GM12864 (cell line): ENCODE measurements around the gene CRYBB1.

Experiments used
- DNase-seq: peaks from one replicate; pipeline ENCODE4 v3.0.0-alpha.2; 2011; ENCODE audit warnings: low read depth
- H3K4me3 ChIP-seq: 2 replicates; pipeline ENCODE4 v1.5.1; 2011; ENCODE audit warnings: mild to moderate bottlenecking, low read depth, low read length, control low read depth
- TF ChIP-seq, protein P1 (sequence below): IDR thresholded peaks from 2 replicates; pipeline ENCODE4 v1.5.1; 2011; ENCODE audit warnings: low read depth, mild to moderate bottlenecking, moderate library complexity, low read length, control low read depth, inconsistent platforms; ENCODE audit errors: missing control alignments

Gene CRYBB1

DNA sequence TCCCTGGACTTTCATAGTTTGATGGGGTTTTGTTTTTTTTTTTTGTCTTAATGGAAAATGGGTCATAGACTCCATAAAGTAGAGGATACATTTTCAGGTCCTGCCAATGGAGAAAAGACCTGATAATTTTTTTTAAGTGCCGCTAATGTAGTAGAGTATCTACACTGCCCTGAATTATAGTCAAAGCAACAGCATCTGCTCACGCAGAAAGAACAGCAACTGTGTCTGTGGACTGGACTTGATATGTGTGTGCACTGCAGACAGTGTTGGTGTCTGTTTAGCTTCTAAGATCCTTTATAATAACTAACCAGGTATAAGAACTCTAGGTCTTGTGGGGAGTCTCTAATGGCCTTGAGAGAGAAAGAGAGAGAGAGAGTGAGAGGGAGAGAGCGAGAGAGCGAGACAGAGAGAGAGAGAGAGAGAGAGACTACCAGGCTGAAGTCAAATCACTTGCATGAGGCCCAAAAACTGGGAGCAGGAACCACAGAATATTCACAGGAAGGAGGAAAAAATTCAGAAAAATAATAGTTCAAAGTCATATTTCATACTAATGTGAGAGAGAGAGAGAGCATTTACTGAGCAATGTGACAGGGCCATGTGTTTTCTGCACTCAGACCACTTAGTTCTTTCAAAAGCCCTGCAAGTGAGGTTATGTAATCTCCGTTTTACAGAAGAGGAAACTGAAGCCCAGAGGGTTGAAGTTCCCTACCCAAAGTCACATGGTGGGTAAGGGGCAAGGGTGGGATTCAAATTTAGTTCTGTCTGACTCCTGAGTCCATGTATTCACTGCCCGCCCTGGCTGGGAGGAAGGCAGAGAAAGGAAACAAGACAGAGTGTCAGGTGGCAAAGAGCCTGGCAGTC is 30.9 kb upstream of the CRYBB1 start:
- no peak overlapping the region for H3K4me3 ChIP-seq
- TF ChIP-seq, protein P1, sequence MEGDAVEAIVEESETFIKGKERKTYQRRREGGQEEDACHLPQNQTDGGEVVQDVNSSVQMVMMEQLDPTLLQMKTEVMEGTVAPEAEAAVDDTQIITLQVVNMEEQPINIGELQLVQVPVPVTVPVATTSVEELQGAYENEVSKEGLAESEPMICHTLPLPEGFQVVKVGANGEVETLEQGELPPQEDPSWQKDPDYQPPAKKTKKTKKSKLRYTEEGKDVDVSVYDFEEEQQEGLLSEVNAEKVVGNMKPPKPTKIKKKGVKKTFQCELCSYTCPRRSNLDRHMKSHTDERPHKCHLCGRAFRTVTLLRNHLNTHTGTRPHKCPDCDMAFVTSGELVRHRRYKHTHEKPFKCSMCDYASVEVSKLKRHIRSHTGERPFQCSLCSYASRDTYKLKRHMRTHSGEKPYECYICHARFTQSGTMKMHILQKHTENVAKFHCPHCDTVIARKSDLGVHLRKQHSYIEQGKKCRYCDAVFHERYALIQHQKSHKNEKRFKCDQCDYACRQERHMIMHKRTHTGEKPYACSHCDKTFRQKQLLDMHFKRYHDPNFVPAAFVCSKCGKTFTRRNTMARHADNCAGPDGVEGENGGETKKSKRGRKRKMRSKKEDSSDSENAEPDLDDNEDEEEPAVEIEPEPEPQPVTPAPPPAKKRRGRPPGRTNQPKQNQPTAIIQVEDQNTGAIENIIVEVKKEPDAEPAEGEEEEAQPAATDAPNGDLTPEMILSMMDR = no peak
- DNase-seq = no peak

DNA sequence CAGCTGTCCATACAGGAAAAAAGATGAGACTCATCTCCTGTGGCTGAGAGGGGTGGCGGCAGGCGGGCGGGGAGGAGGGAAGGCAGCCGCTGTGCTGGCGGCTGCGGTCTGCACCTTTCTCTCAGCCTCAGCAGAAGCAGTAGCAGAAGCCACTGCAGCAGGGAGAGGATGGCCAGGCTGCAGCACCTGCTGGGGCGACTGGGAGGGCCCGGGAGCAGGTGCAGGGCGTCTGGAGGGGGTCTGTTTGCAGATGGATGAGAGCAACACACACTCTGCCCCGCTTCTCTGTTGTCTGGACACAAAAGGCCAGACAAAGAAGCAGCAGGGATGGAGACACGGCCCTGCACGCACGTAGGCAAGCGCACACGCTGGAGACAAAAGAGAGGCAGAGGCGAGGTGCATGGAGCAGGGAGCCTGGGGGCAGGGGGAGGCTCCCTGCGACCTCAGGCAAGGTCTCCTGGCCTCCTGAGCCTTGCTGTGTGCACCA is 30.2 kb upstream of the CRYBB1 start:
- H3K4me3 ChIP-seq = no peak overlapping the region
- TF ChIP-seq, protein P1 = no peak
- DNase-seq = no peak

DNA sequence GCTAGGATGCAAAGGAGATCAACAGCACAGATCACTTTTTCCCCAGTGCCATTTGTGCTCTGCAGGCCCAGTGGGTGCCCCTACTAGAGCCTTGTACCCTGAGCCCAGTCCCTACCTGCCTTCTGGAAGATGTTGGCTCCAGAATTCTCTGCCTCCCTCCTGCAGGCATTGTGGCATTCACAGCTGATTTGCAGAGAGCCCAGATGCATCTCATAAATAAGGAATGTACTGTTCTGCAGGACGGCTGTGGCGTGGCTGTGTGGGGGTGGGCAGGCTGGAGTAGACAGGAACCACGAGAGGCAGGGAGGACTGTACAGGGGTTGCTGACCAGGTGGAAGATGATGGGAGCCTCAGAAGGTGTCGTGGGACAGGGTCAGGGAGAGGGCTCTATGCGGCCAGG is 28.3 kb upstream of the CRYBB1 start:
- no peak overlapping the region for H3K4me3 ChIP-seq
- no peak for DNase-seq
- TF ChIP-seq, protein P1 = no peak

DNA sequence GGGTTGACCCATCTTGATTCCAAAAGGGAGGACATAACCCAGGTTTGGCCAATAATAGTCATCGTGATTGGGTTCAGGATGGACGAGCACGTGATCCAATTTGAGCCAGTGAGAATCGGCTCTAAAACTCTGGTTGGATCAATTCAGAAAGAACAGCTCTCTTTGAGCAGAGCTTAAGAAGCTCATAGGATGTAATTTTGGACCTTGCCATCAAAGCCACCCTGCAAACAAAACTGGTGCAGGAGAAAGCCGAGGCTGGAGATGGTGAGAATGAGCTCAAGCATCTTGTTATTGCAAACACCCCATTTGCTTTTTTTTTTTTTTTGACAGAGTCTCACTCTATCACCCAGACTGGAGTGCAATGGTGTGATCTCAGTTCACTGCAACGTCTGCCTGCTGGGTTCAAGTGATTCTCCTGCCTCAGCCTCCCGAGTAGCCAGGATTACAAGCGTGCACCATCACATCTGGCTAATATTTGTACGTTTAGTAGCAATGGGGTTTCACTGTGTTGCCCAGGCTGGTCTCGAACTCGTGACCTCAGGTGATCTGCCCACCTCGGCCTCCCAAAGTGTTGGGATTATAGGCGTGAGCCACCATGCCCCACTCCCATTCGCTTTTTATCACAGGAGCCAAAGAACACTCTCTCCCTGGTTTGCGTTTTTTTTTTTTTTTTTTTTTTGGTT is 25.7 kb upstream of the CRYBB1 start:
- no peak overlapping the region for H3K4me3 ChIP-seq
- TF ChIP-seq, protein P1 = no peak
- DNase-seq = no peak

DNA sequence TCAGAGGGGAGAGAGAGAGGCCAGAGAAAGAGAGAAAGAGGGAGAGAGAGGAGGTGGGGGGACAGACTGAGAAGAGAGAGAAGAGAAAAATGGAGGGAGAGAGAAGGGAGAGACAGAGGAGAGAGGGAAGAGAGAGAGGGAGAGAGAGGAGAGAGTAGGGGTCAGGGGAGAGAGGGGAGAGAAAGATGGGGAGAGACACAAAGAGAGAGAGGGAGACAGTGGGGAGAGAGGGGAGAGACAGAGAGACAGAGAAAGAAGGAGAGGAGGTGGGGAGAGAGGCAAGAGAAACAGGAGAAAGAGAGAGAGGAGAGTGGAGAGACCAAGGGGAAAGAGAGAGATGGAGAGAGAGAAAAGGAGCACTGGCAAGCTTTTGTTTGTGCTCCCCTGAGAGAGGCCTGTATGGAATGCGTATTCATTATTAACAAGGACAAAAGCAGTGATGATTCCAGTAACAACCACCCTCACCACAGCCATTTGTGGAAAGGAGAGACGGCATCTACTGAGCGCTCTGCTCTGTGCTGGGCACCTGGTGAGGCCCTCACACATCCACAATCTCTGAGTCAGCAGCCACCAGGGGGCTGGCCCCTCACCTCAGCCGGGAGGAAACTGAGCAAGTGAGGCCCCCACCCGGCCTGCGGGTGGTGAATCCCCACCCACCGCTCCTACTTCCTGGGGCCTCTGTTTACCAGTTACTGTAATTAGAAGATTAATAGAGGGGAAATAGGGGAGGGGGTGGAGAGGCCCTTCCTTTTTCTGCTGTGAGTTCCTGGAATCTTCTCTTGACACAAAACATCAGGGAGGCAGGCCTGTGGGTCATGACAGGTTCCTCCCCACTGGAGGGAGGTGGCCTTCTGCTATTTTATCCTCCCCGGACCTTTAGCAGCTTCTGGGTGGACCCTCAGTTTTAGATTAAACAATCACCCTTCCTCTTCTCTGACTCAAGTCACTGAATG is 24.9 kb upstream of the CRYBB1 start:
- TF ChIP-seq, protein P1 = peak; percentile 35
- H3K4me3 ChIP-seq = no peak overlapping the region
- DNase-seq = no peak

DNA sequence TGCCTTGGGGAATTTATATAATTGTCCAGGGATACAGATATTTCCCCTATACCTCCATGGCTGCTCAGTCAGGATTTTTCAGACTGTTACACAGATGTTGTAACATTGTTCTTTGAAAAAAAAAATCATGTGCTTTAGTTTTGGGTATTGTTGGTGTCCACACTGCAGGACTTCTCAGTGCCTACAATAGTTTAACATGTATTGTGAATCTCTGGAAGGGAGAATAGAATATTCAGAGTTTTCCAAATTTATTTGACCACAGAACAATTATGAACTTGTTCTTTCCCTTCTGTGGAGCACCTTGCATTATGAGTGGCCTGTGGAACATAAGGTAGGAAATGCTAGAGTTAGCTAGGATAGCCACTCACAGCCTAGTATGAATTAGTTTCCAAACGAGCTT is 18.5 kb upstream of the CRYBB1 start:
- TF ChIP-seq, protein P1 = no peak
- H3K4me3 ChIP-seq = no peak overlapping the region
- DNase-seq = no peak
